PC-3 (cell line): ENCODE results near the gene TMEM185B. TPM values are rescaled to one million over a fixed set of nuclear protein-coding genes. Genes with fewer than 3 reads are reported as not detected.
A peak's percentile ranks its signal among the peaks of the same experiment; 100 is the strongest.

Experiments
- ATAC-seq: fragments of 200-7000 bp; cut with Tn5 transposase; 2 replicates; pipeline ENCODE4 v1.9.1; 2020; ENCODE audit warnings: mild to moderate bottlenecking, moderate library complexity
- BruUV-seq: library from RNA; stranded (reverse); fragments of 400-500 nt; replicated peaks from 2 replicates; lab custom pipeline; 2021; lab: Mats Ljungman, UMichigan
- CTCF ChIA-PET: fragments of 300-600 bp; sonication (Branson Sonifier 250); formaldehyde crosslinking; loops from one replicate; lab custom pipeline; 2022; ENCODE audit warnings: antibody characterized with exemption; lab: Charles Lee
- POLR2A ChIA-PET: fragments of 300-600 bp; sonication (Branson Sonifier 250); formaldehyde crosslinking; loops from one replicate; lab custom pipeline; 2022; ENCODE audit warnings: antibody characterized with exemption; ENCODE audit not compliant: unreplicated experiment; lab: Charles Lee
- DNase-seq: peaks from one replicate; pipeline ENCODE4 v3.0.0-alpha.2; 2015
- H2AFZ ChIP-seq: fragments of 300-600 bp; sonication (generic); 2 replicates; pipeline ENCODE4 v1.6.0; 2016; ENCODE audit warnings: antibody characterized with exemption, low read length
- H3F3A ChIP-seq: fragments of 300-600 bp; sonication (generic); one replicate; pipeline ENCODE4 v1.6.0; 2017; ENCODE audit warnings: antibody characterized with exemption, low read length, control low read depth, mild to moderate bottlenecking; ENCODE audit not compliant: unreplicated experiment
- H3K27ac ChIP-seq: fragments of 300-600 bp; sonication (generic); 2 replicates; pipeline ENCODE4 v1.5.1; 2016; ENCODE audit warnings: mild to moderate bottlenecking, low read length
- H3K27me3 ChIP-seq: fragments of 300-600 bp; sonication (generic); 2 replicates; pipeline ENCODE4 v1.6.1; 2016; ENCODE audit warnings: low read length, mixed read lengths
- H3K36me3 ChIP-seq: fragments of 300-600 bp; sonication (generic); 2 replicates; pipeline ENCODE4 v1.6.1; 2016; ENCODE audit warnings: low read depth, mixed run types, low read length, mixed read lengths
- H3K4me1 ChIP-seq: fragments of 300-600 bp; sonication (generic); 2 replicates; pipeline ENCODE4 v1.5.1; 2016; ENCODE audit warnings: low read length; ENCODE audit not compliant: insufficient read depth
- H3K4me2 ChIP-seq: fragments of 300-600 bp; sonication (generic); 2 replicates; pipeline ENCODE4 v1.6.0; 2016; ENCODE audit warnings: low read length
- H3K4me3 ChIP-seq: fragments of 300-600 bp; sonication (generic); 2 replicates; pipeline ENCODE4 v1.5.1; 2016; ENCODE audit warnings: mild to moderate bottlenecking, low read length, mixed read lengths
- H3K79me2 ChIP-seq: fragments of 300-600 bp; sonication (generic); 2 replicates; pipeline ENCODE4 v1.6.1; 2017; ENCODE audit warnings: low read length, mixed read lengths
- H3K9ac ChIP-seq: fragments of 300-600 bp; sonication (generic); 2 replicates; pipeline ENCODE4 v1.6.0; 2016; ENCODE audit warnings: mild to moderate bottlenecking, low read length
- H3K9me2 ChIP-seq: fragments of 300-600 bp; sonication (generic); replicated peaks from 2 replicates; pipeline ENCODE4 v1.6.1; 2016; ENCODE audit warnings: mixed run types, low read length, mixed read lengths
- H3K9me3 ChIP-seq: fragments of 300-600 bp; sonication (generic); 2 replicates; pipeline ENCODE4 v1.6.1; 2016; ENCODE audit warnings: low read length, mixed read lengths
- H4K20me1 ChIP-seq: fragments of 300-600 bp; sonication (generic); 2 replicates; pipeline ENCODE4 v1.6.1; 2016; ENCODE audit warnings: low read length, mixed read lengths
- EZH2 ChIP-seq: fragments of 300-600 bp; sonication (generic); IDR thresholded peaks from one replicate; pipeline ENCODE4 v1.6.1; 2017; ENCODE audit warnings: antibody characterized with exemption, mild to moderate bottlenecking, low read length; ENCODE audit not compliant: unreplicated experiment
- EZH2phosphoT487 ChIP-seq: fragments of 300-600 bp; sonication (generic); IDR thresholded peaks from 2 replicates; pipeline ENCODE4 v1.6.1; 2018; ENCODE audit warnings: mild to moderate bottlenecking, antibody characterized with exemption, low read length, borderline replicate concordance
- intact Hi-C: fragments of 100-400 bp; cut with micrococcal nuclease; formaldehyde crosslinking; loops from 2 replicates; pipeline ENCODE4 v1.9.0; 2023
- total RNA-seq: library from RNA; depleted of rRNA; stranded (reverse); fragments of >200 nt; gene quantifications from 2 replicates; pipeline ENCODE4 v1.2.3, GENCODE V29; 2014
- TF ChIP-seq, protein P1 (sequence below): fragments of 300-600 bp; sonication (generic); conservative IDR thresholded peaks from 2 replicates; pipeline ENCODE4 v1.5.1; 2017; ENCODE audit warnings: antibody characterized with exemption, low read depth, mild to moderate bottlenecking, low read length

The TMEM185B gene
- total RNA-seq, 1 experiment from 2014 or later, result 67.5 TPM

DNA sequence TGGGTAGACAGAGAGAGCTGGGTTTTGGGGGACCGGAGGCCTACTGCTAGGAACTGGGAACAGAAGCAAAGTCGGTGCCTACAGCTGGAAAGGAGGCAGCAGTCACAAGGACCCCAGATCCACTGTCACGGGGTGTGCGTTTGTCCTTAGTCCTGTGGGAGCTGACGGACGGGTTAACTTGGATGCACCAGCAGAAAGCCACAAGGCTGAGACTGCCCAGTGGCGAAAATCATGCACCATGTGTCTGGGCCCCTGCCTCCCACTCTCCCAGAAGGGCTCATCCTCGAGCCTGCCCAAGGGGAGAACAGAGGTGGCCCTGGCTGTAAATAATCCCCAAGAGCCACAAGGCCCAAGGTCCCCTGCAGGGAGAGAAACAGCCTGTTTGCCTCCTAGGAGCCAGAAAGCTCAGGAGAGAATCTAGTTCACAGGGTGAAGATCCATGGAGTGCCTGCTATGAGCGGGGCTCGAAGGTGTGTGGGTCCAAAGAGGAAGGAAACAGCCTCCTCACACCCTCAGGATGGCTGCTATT, 17.8 kb upstream of the TMEM185B start:
- peaks cover 61% of the 10 kb centered on the region for H3K4me1 ChIP-seq

DNA sequence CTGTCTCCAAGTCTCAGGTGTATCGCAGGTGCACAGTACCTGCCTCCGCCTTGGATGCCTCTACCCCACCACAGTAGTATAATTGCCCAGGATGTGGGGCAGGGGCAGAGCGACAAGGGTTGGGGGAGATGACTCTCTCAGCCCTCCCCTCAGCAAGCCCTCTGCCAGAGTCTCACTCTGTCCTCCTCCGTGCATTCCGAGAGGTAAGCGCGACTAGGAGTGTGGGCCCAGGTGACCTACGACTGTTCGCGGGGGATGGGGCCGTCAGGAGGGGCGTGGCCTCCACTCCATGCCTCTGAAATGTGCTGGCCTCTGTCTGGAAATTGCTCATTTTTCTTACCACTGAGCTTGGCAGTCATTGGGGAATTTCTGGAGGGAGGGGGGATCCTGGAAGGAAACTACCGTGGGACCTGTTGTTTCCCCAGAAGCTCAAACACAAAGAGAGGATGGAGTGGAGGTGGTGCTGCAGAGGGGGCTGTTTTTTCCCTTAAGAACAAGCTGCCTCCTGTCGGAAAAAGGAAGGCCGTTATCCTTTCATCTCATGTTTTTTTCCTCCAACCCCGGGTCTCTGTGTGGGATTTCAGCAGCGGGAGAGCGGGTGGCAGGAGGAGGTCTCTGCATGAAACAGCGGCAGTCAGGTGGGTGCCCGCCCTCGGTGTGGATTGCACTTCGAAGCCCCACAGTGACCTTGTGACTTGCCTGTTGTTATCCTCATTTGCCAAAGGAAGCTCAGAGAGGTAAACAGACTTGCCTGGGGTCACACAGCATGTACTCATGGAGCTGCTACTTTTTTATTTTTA, 16.5 kb upstream of the TMEM185B start:
- H3K4me2 ChIP-seq, result peak overlapping the region; percentile 94
- intact Hi-C loops, result no loop called here
- no peaks in the 10 kb centered on the region for H3K9me2 ChIP-seq
- no peaks in the 10 kb centered on the region for H3K9me3 ChIP-seq
- H3F3A ChIP-seq, result peaks cover 7% of the 10 kb centered on the region
- H3K9ac ChIP-seq, result peak overlapping the region; percentile 65
- peak; percentile 92 for DNase-seq
- H3K27me3 ChIP-seq, result no peaks in the 10 kb centered on the region
- H2AFZ ChIP-seq, result peak overlapping the region; percentile 51; the same call in 1 of the 2 replicates
- BruUV-seq, result no TSS peak
- peak overlapping the region; percentile 98 for H3K27ac ChIP-seq
- ChIA-PET POLR2A (interaction anchor here (0.6 kb wide), 1 partner anchor 11 kb away, joined by 4 read pairs; no protein-coding TSS in a partner anchor), CTCF (interaction anchor here (0.6 kb wide), 1 partner anchor 13 kb away, joined by 3 read pairs; the partner anchor contains the start of gene RALB)
- TF ChIP-seq, protein P1, sequence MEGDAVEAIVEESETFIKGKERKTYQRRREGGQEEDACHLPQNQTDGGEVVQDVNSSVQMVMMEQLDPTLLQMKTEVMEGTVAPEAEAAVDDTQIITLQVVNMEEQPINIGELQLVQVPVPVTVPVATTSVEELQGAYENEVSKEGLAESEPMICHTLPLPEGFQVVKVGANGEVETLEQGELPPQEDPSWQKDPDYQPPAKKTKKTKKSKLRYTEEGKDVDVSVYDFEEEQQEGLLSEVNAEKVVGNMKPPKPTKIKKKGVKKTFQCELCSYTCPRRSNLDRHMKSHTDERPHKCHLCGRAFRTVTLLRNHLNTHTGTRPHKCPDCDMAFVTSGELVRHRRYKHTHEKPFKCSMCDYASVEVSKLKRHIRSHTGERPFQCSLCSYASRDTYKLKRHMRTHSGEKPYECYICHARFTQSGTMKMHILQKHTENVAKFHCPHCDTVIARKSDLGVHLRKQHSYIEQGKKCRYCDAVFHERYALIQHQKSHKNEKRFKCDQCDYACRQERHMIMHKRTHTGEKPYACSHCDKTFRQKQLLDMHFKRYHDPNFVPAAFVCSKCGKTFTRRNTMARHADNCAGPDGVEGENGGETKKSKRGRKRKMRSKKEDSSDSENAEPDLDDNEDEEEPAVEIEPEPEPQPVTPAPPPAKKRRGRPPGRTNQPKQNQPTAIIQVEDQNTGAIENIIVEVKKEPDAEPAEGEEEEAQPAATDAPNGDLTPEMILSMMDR, result no peak
- TF ChIP-seq EZH2, result no peak
- no peak for TF ChIP-seq EZH2phosphoT487
- H3K4me3 ChIP-seq, result peak overlapping the region; percentile 37; the same call in 1 of the 2 replicates
- H3K79me2 ChIP-seq, result no peaks in the 10 kb centered on the region
- peaks cover 49% of the 10 kb centered on the region for H3K4me1 ChIP-seq
- no peaks in the 10 kb centered on the region for H3K36me3 ChIP-seq
- ATAC-seq, result peak; percentile 54
- no peaks in the 10 kb centered on the region for H4K20me1 ChIP-seq

More for the DNA sequence above, 17.8 kb upstream of the TMEM185B start:
- intact Hi-C loops, result no loop called here
- Histone ChIP-seq H4K20me1 (no peaks in the 10 kb centered on the region), H3K4me2 (no peak overlapping the region), H3K79me2 (no peaks in the 10 kb centered on the region), H3K4me3 (no peak overlapping the region), H3K27ac (no peak overlapping the region), H3K9ac (no peak overlapping the region), H3K36me3 (no peaks in the 10 kb centered on the region), H3F3A (peaks cover 7% of the 10 kb centered on the region), H3K27me3 (no peaks in the 10 kb centered on the region), H2AFZ (no peak overlapping the region), H3K9me2 (no peaks in the 10 kb centered on the region), H3K9me3 (no peaks in the 10 kb centered on the region)
- ChIA-PET POLR2A (no interaction called here), CTCF (no interaction called here)
- DNase-seq, result no peak
- TF ChIP-seq, protein P1, result no peak
- TF ChIP-seq EZH2phosphoT487, result no peak
- no peak for TF ChIP-seq EZH2
- no peak for ATAC-seq
- BruUV-seq, result no TSS peak
